Nephron (organoid): ENCODE measurements around the gene CNOT6.
A peak's percentile ranks its signal among the peaks of the same experiment; 100 is the strongest.

Experiments used
- H3K27ac Mint-ChIP-seq, 3 experiments: 2 replicates each; pipeline ENCODE4 v1.8.0; 2020; ENCODE audit warnings: mixed read lengths in 3 of 3, mild to moderate bottlenecking in 2 of 3, moderate library complexity in 1 of 3
- H3K27me3 Mint-ChIP-seq: 2 replicates; pipeline ENCODE4 v1.8.0; 2021; ENCODE audit warnings: low read depth, mild to moderate bottlenecking, moderate library complexity, mixed read lengths
- H3K36me3 Mint-ChIP-seq: 2 replicates; pipeline ENCODE4 v1.8.0; 2020; ENCODE audit warnings: low read depth, mixed read lengths
- H3K4me1 Mint-ChIP-seq: 2 replicates; pipeline ENCODE4 v1.8.0; 2020; ENCODE audit warnings: mixed read lengths
- H3K4me3 Mint-ChIP-seq, 3 experiments: 2 replicates each; pipeline ENCODE4 v1.8.0; 2020; ENCODE audit warnings: mild to moderate bottlenecking in 3 of 3, mixed read lengths in 3 of 3, moderate library complexity in 2 of 3
- H3K9me3 Mint-ChIP-seq: 2 replicates; pipeline ENCODE4 v1.8.0; 2020; ENCODE audit warnings: mixed read lengths
- CTCF ChIP-seq, 3 experiments: fragments of 200-600 bp; sonication (generic); IDR thresholded peaks; one replicate each; pipeline ENCODE4 v1.5.0; 2021; ENCODE audit warnings: antibody characterized with exemption in 3 of 3; ENCODE audit not compliant: unreplicated experiment in 3 of 3

The CNOT6 gene

GRCh38 chr5:180521101-180521500 is 26.9 kb downstream of the CNOT6 start:
- TF ChIP-seq CTCF (IDR thresholded peaks at IDR 0.05; ENCODE audit: unreplicated experiment in 3 of 3): no peak
- H3K4me3 Mint-ChIP-seq: no peak overlapping the region
- no peaks in the 10 kb centered on the region for H3K27me3 Mint-ChIP-seq
- H3K27ac Mint-ChIP-seq: peak overlapping the region in 1 of 3 experiments; percentile 88
- no peaks in the 10 kb centered on the region for H3K9me3 Mint-ChIP-seq
- H3K4me1 Mint-ChIP-seq: peaks cover 42% of the 10 kb centered on the region
- H3K36me3 Mint-ChIP-seq: peaks cover 18% of the 10 kb centered on the region

GRCh38 chr5:180521591-180521990 is 27.4 kb downstream of the CNOT6 start:
- peaks cover 19% of the 10 kb centered on the region for H3K36me3 Mint-ChIP-seq
- peak overlapping the region in 1 of 3 experiments; percentile 88 for H3K27ac Mint-ChIP-seq
- H3K4me3 Mint-ChIP-seq: no peak overlapping the region
- H3K9me3 Mint-ChIP-seq: no peaks in the 10 kb centered on the region
- TF ChIP-seq CTCF (IDR thresholded peaks at IDR 0.05; ENCODE audit: unreplicated experiment in 3 of 3): no peak
- no peaks in the 10 kb centered on the region for H3K27me3 Mint-ChIP-seq
- H3K4me1 Mint-ChIP-seq: peaks cover 44% of the 10 kb centered on the region

- H3K27ac Mint-ChIP-seq: peak overlapping the region; percentile 33 to 88 (median 55)
- no peak overlapping the region for H3K4me3 Mint-ChIP-seq
- H3K4me1 Mint-ChIP-seq: peaks cover 40% of the 10 kb centered on the region
- TF ChIP-seq CTCF (IDR thresholded peaks at IDR 0.05; ENCODE audit: unreplicated experiment in 3 of 3): no peak
- no peaks in the 10 kb centered on the region for H3K27me3 Mint-ChIP-seq
- peaks cover 22% of the 10 kb centered on the region for H3K36me3 Mint-ChIP-seq
- no peaks in the 10 kb centered on the region for H3K9me3 Mint-ChIP-seq
These were observed 28.2 kb downstream of the CNOT6 start for GRCh38 chr5:180522330-180522729.

- Mint-ChIP-seq H3K9me3 (no peaks in the 10 kb centered on the region), H3K27me3 (no peaks in the 10 kb centered on the region), H3K36me3 (peaks cover 27% of the 10 kb centered on the region), H3K4me3 (peak overlapping the region in 2 of 3 experiments; percentile 4 to 5), H3K27ac (peak overlapping the region; percentile 55 to 88 (median 71)), H3K4me1 (peaks cover 35% of the 10 kb centered on the region)
- no peak for TF ChIP-seq CTCF (IDR thresholded peaks at IDR 0.05; ENCODE audit: unreplicated experiment in 3 of 3)
These were observed 29.7 kb downstream of the CNOT6 start for GRCh38 chr5:180523629-180524466.

GRCh38 chr5:180525399-180525798 is 31.2 kb downstream of the CNOT6 start:
- Mint-ChIP-seq H3K9me3 (peaks cover 7% of the 10 kb centered on the region), H3K4me3 (no peak overlapping the region), H3K27ac (peak overlapping the region in 1 of 3 experiments; percentile 57), H3K36me3 (peaks cover 40% of the 10 kb centered on the region), H3K27me3 (no peaks in the 10 kb centered on the region), H3K4me1 (peaks cover 35% of the 10 kb centered on the region)
- TF ChIP-seq CTCF (IDR thresholded peaks at IDR 0.05; ENCODE audit: unreplicated experiment in 3 of 3): no peak

- H3K9me3 Mint-ChIP-seq: peaks cover 7% of the 10 kb centered on the region
- TF ChIP-seq CTCF (IDR thresholded peaks at IDR 0.05; ENCODE audit: unreplicated experiment in 3 of 3): no peak
- peak overlapping the region in 1 of 3 experiments; percentile 12 for H3K4me3 Mint-ChIP-seq
- H3K4me1 Mint-ChIP-seq: peaks cover 34% of the 10 kb centered on the region
- H3K27me3 Mint-ChIP-seq: no peaks in the 10 kb centered on the region
- peaks cover 48% of the 10 kb centered on the region for H3K36me3 Mint-ChIP-seq
- peak overlapping the region in 2 of 3 experiments; percentile 43 to 62 for H3K27ac Mint-ChIP-seq
These were observed 32.1 kb downstream of the CNOT6 start for GRCh38 chr5:180526269-180526668.
